ENCODE data around the gene PIEZO2.

DNA sequence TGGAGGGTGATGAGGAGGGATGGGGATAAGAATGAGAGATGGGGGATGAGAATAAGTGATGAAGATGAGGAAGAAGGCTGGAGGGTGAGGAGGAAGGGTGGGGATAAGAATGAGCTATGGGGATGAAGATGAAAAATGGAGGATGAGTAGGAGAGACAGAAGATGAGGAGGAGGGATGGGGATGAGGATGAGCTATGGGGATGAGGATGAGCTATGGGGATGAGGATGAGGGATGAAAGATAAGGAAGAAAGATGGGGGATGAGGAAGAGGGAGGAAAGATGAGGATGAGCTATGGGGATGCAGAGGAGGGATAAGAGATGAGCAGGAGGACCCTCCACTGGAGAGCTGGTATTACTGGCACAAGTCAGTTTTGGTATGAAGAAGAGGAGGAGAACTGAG is 392.0 kb downstream of the PIEZO2 start:
- TF ChIP-seq POLR2A (IDR thresholded peaks at IDR 0.05; ENCODE audit: low read depth, low read length) (no peak), POLR2AphosphoS5 (IDR thresholded peaks at IDR 0.05; ENCODE audit: low read depth, low read length) (no peak), TAF1 (IDR thresholded peaks at IDR 0.05; ENCODE audit: borderline replicate concordance, low read depth, low read length) (no peak)

Measured in GM12892 (cell line).